ENCODE results near the gene ENTREP1. TPM values are rescaled to one million over a fixed set of nuclear protein-coding genes. Genes with fewer than 3 reads are reported as not detected.
A peak's percentile ranks its signal among the peaks of the same experiment; 100 is the strongest.

Gene ENTREP1
- total RNA-seq, 1 donor from 2014 or later = 1.0 TPM

- no peak for DNase-seq
- H3K27ac Mint-ChIP-seq (ENCODE audit: unreplicated experiment) = no peak overlapping the region
- peaks cover 5% of the 10 kb centered on the region for H3K27me3 Mint-ChIP-seq (ENCODE audit: unreplicated experiment)
- no peaks in the 10 kb centered on the region for H3K36me3 Mint-ChIP-seq (ENCODE audit: unreplicated experiment)
- H3K9me3 Mint-ChIP-seq (ENCODE audit: unreplicated experiment) = peaks cover 4% of the 10 kb centered on the region
- TF ChIP-seq CTCF (IDR thresholded peaks at IDR 0.05; ENCODE audit: partially characterized antibody, unreplicated experiment) = no peak
- H3K4me3 Mint-ChIP-seq (ENCODE audit: unreplicated experiment) = no peak overlapping the region
- peaks cover 20% of the 10 kb centered on the region for H3K4me1 Mint-ChIP-seq (ENCODE audit: low read depth, unreplicated experiment)
Measured at GRCh38 chr9:69377291-69377690, 52.3 kb downstream of the ENTREP1 start.

GRCh38 chr9:69377981-69378380 lies 53.0 kb downstream of the ENTREP1 start:
- peaks cover 5% of the 10 kb centered on the region for H3K27me3 Mint-ChIP-seq (ENCODE audit: unreplicated experiment)
- peaks cover 20% of the 10 kb centered on the region for H3K4me1 Mint-ChIP-seq (ENCODE audit: low read depth, unreplicated experiment)
- H3K4me3 Mint-ChIP-seq (ENCODE audit: unreplicated experiment) = no peak overlapping the region
- H3K36me3 Mint-ChIP-seq (ENCODE audit: unreplicated experiment) = no peaks in the 10 kb centered on the region
- no peak overlapping the region for H3K27ac Mint-ChIP-seq (ENCODE audit: unreplicated experiment)
- H3K9me3 Mint-ChIP-seq (ENCODE audit: unreplicated experiment) = peaks cover 4% of the 10 kb centered on the region
- no peak for TF ChIP-seq CTCF (IDR thresholded peaks at IDR 0.05; ENCODE audit: partially characterized antibody, unreplicated experiment)
- DNase-seq = no peak

DNA sequence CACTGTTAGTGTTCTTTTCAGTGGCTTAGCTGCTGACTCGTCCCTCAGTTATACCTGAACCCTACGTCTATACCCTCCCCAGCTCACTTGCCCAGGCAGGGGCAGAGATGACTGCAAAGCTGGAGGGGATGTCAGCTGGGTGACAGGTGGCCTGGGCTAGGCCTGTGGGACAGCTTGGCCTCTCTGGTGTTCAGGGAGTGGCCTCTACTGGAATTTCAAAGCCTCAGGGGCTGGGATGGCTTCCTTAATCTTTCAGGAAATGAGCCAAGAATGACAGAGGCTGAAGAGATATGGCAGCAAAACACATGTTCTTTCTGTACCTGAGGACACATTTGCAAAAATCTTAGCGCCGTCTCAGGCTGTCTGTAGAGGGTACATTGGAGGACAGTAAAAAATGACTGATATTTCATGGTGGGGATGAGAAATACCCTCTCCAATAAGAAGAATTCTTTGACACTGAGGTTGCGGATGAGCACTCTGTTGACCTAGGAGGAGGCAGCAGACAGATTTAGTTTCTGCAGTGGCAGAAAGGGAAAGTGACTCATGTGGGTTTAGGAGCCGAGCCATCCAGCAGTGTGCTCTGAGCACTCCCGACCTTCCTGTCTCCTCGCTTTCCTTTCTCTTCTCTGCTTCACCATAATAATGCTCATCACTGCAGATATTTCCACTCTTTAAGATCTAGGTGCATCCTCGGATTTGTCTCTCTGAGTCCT lies 54.4 kb downstream of the ENTREP1 start:
- no peak overlapping the region for H3K27ac Mint-ChIP-seq (ENCODE audit: unreplicated experiment)
- H3K4me3 Mint-ChIP-seq (ENCODE audit: unreplicated experiment) = no peak overlapping the region
- peaks cover 4% of the 10 kb centered on the region for H3K9me3 Mint-ChIP-seq (ENCODE audit: unreplicated experiment)
- peak; percentile 36 for DNase-seq
- peaks cover 21% of the 10 kb centered on the region for H3K4me1 Mint-ChIP-seq (ENCODE audit: low read depth, unreplicated experiment)
- TF ChIP-seq CTCF (IDR thresholded peaks at IDR 0.05; ENCODE audit: partially characterized antibody, unreplicated experiment) = no peak
- H3K27me3 Mint-ChIP-seq (ENCODE audit: unreplicated experiment) = peaks cover 5% of the 10 kb centered on the region
- no peaks in the 10 kb centered on the region for H3K36me3 Mint-ChIP-seq (ENCODE audit: unreplicated experiment)

DNA sequence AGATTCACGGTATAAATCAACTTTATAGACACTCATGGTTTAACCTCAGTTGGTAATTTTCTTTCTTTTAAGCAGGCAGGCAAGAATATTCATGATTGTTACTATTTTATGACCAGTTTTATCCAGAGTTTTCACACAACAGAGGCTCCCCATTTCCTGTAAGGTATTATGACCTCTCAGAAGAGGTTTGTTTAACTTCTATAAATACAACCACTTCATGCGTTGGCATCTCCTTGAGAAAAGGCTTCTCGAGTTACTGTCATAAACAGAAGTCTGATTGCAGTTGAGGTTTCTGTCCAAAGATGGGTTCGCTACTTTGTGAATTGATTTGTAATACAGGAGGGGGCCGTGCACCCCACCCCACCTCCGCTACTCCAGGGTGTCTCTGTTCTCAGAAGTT lies 55.3 kb downstream of the ENTREP1 start:
- peaks cover 4% of the 10 kb centered on the region for H3K9me3 Mint-ChIP-seq (ENCODE audit: unreplicated experiment)
- H3K27ac Mint-ChIP-seq (ENCODE audit: unreplicated experiment) = no peak overlapping the region
- no peaks in the 10 kb centered on the region for H3K36me3 Mint-ChIP-seq (ENCODE audit: unreplicated experiment)
- no peak for TF ChIP-seq CTCF (IDR thresholded peaks at IDR 0.05; ENCODE audit: partially characterized antibody, unreplicated experiment)
- H3K4me1 Mint-ChIP-seq (ENCODE audit: low read depth, unreplicated experiment) = peaks cover 21% of the 10 kb centered on the region
- no peak for DNase-seq
- H3K4me3 Mint-ChIP-seq (ENCODE audit: unreplicated experiment) = no peak overlapping the region
- H3K27me3 Mint-ChIP-seq (ENCODE audit: unreplicated experiment) = peaks cover 5% of the 10 kb centered on the region

- Mint-ChIP-seq H3K36me3 (ENCODE audit: unreplicated experiment) (no peaks in the 10 kb centered on the region), H3K9me3 (ENCODE audit: unreplicated experiment) (peaks cover 4% of the 10 kb centered on the region), H3K27me3 (ENCODE audit: unreplicated experiment) (peaks cover 5% of the 10 kb centered on the region), H3K27ac (ENCODE audit: unreplicated experiment) (no peak overlapping the region), H3K4me3 (ENCODE audit: unreplicated experiment) (no peak overlapping the region), H3K4me1 (ENCODE audit: low read depth, unreplicated experiment) (peaks cover 20% of the 10 kb centered on the region)
- no peak for DNase-seq
- TF ChIP-seq CTCF (IDR thresholded peaks at IDR 0.05; ENCODE audit: partially characterized antibody, unreplicated experiment) = no peak
Measured at GRCh38 chr9:69380811-69381210, 55.8 kb downstream of the ENTREP1 start.
